SK-N-MC (cell line): Measurements from ENCODE around the gene DGKZ.

Experiments
- EZH2 ChIP-seq: fragments of 200-600 bp; sonication (generic); IDR thresholded peaks from one replicate; pipeline ENCODE4 v1.6.1; 2017; ENCODE audit warnings: antibody characterized with exemption
- POLR2AphosphoS5 ChIP-seq: IDR thresholded peaks from 2 replicates; pipeline ENCODE4 v1.6.1; 2012; ENCODE audit warnings: mild to moderate bottlenecking, low read depth, low read length, borderline replicate concordance

DNA sequence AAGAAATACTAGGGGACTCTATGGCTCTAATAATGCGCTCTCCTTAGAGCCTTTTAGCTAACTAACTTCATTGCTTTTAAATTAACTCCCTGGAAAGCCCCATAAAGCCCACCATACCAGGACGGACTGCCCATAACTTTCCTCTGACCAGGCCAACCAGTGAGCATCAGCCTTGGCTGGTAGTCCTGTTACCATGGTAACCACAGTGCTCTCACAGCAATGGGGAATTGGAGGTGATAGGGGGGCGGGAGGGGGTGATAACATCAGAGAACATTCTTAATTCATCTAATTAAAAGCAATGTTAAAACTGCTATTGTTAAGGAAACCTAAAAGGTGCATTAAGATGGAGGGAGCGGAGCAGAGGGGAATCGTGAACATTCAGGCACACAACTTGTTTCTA, 71.5 kb downstream of the DGKZ start:
- no peak for TF ChIP-seq POLR2AphosphoS5
- no peak for TF ChIP-seq EZH2
